Adrenal gland (tissue), 12 donors: Measurements from ENCODE around the gene FBLL1. TPM values are rescaled to one million over a fixed set of nuclear protein-coding genes. Genes with fewer than 3 reads are reported as not detected.

Experiments
- DNase-seq, 7 donors: peaks; one replicate each; pipeline ENCODE4 v3.0.0-alpha.2; 2019 to 2020
- H3K27ac ChIP-seq, 5 donors: fragments of 200-600 bp; sonication (generic) in 4 of 5; 1 replicate in 3 of 5; 2 replicates in 2 of 5; pipeline versions ENCODE4 v1.5.1 to v1.8.0; 2016 to 2020; ENCODE audit warnings: mild to moderate bottlenecking in 1 of 5
- H3K27me3 ChIP-seq: fragments of 200-600 bp; 2 replicates; pipeline ENCODE4 v1.8.0; 2021
- H3K36me3 ChIP-seq, 2 donors: fragments of 200-600 bp; replicated peaks in 1 of 2; 1 replicate in 1 of 2; 2 replicates in 1 of 2; pipeline versions ENCODE4 v1.5.1 to v1.8.0; 2018 to 2022
- H3K4me1 ChIP-seq, 2 donors: fragments of 200-600 bp; replicated peaks in 1 of 2; 1 replicate in 1 of 2; 2 replicates in 1 of 2; pipeline versions ENCODE4 v1.5.1 to v1.8.0; 2018 to 2021
- H3K4me3 ChIP-seq, 4 donors: fragments of 200-600 bp; sonication (generic) in 3 of 4; one replicate each; pipeline ENCODE4 v1.5.1; 2016 to 2018
- H3K9me3 ChIP-seq, 3 donors: fragments of 200-600 bp; sonication (generic) in 1 of 3; replicated peaks in 1 of 3; 1 replicate in 2 of 3; 2 replicates in 1 of 3; pipeline versions ENCODE4 v1.5.1 to v1.8.0; 2016 to 2021
- CTCF ChIP-seq, 6 experiments: fragments of 450-650 bp in 4 of 6; fragments of 200-600 bp in 2 of 6; sonication (generic) in 1 of 6; IDR thresholded peaks; 1 replicate in 5 of 6; 2 replicates in 1 of 6; pipeline versions ENCODE4 v1.5.1 to v1.8.0; 2016 to 2021; ENCODE audit warnings: antibody characterized with exemption in 6 of 6, mild to moderate bottlenecking in 2 of 6, moderate library complexity in 1 of 6
- POLR2A ChIP-seq, 2 donors: fragments of 450-650 bp; IDR thresholded peaks; one replicate each; pipeline ENCODE4 v1.6.1; 2017; ENCODE audit warnings: antibody characterized with exemption in 2 of 2, mild to moderate bottlenecking in 2 of 2, moderate library complexity in 1 of 2
- WGBS, 4 donors: extraction: QIAGEN DNeasy Blood & Tissue Kit in 2 of 4; methylation state at CpG; one replicate each; pipeline versions ENCODE4 v1.1.5 to v1.1.7; 2013 to 2017; 5-methylcytosine and 5-hydroxymethylcytosine counted together
- intact Hi-C, 2 donors: fragments of 100-400 bp; cut with DNase I; formaldehyde crosslinking; loops; one replicate each; pipeline versions ENCODE4 v1.14.1 to v1.15.0; 2022 to 2023
- polyA plus RNA-seq, 3 donors: library from polyadenylated mRNA; stranded (reverse); fragments of 200-250 nt in 2 of 3; fragments of 350-450 nt in 1 of 3; fragmentation: Illumina TruSeq in 1 of 3; extraction: RNeasy Lipid Tissue Mini Kit (QIAGEN cat#74804) in 1 of 3; gene quantifications; one replicate each; pipeline ENCODE4 v1.2.3, GENCODE V29; 2013 to 2014
- total RNA-seq, 9 donors: library from RNA; depleted of rRNA in 4 of 9; stranded (reverse); fragments of >200 nt in 4 of 9; fragments of 120-200 nt in 1 of 9; fragmentation: NEBNext Ultra II Directional in 1 of 9; extraction: Animal tissue kit (Norgen Biotek cat#: 25700) in 1 of 9; gene quantifications; one replicate each; pipeline versions ENCODE4 v1.1.0 to v1.2.4, GENCODE V29; 2013 to 2023
- donor health status: healthy with polysubstance abuse.
- donor health status: Bipolar disorder and iron deficiency.
- donor health status: DM: yes; HTN: yes; CAD: no.
- donor health status: DM: no; HTN: no; CAD: no.
- donor health status: DM: no; HTN: no; CAD: no.
- donor health status: DM: yes; HTN: yes; CAD: no.

FBLL1 gene
- total and polyA plus RNA-seq, 12 donors = 0.31 to 4.3 (median 1.1) TPM; not detected in 1

- no peak overlapping the region for H3K4me3 ChIP-seq
- no peaks in the 10 kb centered on the region for H3K4me1 ChIP-seq
- DNase-seq = no peak
- intact Hi-C loops = no loop called here
- WGBS, 4 donors = 98 to 100% (median 99%) methylated on average over 2 of the region's 2 CpGs
- peaks cover 0 to 91% of the 10 kb centered on the region in 2 donors for H3K36me3 ChIP-seq
- H3K27ac ChIP-seq = no peak overlapping the region
- H3K9me3 ChIP-seq = peaks cover 0 to 7% (median 5%) of the 10 kb centered on the region in 3 donors
- TF ChIP-seq CTCF (IDR thresholded peaks at IDR 0.05) (no peak), POLR2A (IDR thresholded peaks at IDR 0.05) (no peak)
- H3K27me3 ChIP-seq = no peaks in the 10 kb centered on the region
These were observed 15.2 kb upstream of the FBLL1 start for GRCh38 chr5:168513861-168514428.

GRCh38 chr5:168525856-168526255, 3.2 kb upstream of the FBLL1 start:
- no peaks in the 10 kb centered on the region for H3K27me3 ChIP-seq
- no peaks in the 10 kb centered on the region for H3K36me3 ChIP-seq
- no peak overlapping the region for H3K27ac ChIP-seq
- 64 to 78% (median 70%) methylated on average over 2 of the region's 2 CpGs for WGBS, 4 donors
- H3K9me3 ChIP-seq = no peaks in the 10 kb centered on the region
- H3K4me3 ChIP-seq = no peak overlapping the region
- intact Hi-C loops = loop anchor here in 1 of 2 donors (2.0 kb wide), 1 partner anchor 15 kb away; no protein-coding TSS in a partner anchor
- DNase-seq = no peak
- H3K4me1 ChIP-seq = peaks cover 0 to 5% of the 10 kb centered on the region in 2 donors
- TF ChIP-seq CTCF (IDR thresholded peaks at IDR 0.05) (no peak), POLR2A (IDR thresholded peaks at IDR 0.05) (no peak)

GRCh38 chr5:168527756-168528295, 1.3 kb upstream of the FBLL1 start:
- H3K4me1 ChIP-seq = peaks cover 0 to 5% of the 10 kb centered on the region in 2 donors
- WGBS, 4 donors = 82 to 93% (median 86%) methylated on average over 4 of the region's 4 CpGs

More at GRCh38 chr5:168527756-168528295, 1.3 kb upstream of the FBLL1 start:
- no peaks in the 10 kb centered on the region for H3K9me3 ChIP-seq
- DNase-seq = no peak
- H3K27ac ChIP-seq = no peak overlapping the region
- TF ChIP-seq POLR2A (IDR thresholded peaks at IDR 0.05) (no peak), CTCF (IDR thresholded peaks at IDR 0.05) (no peak)
- intact Hi-C loops = loop anchor here in 1 of 2 donors (2.0 kb wide), 1 partner anchor 17 kb away; no protein-coding TSS in a partner anchor
- H3K36me3 ChIP-seq = no peaks in the 10 kb centered on the region
- no peaks in the 10 kb centered on the region for H3K27me3 ChIP-seq
- no peak overlapping the region for H3K4me3 ChIP-seq
